ENCODE measurements around the gene NKX3-2. TPM values are rescaled to one million over a fixed set of nuclear protein-coding genes. Genes with fewer than 3 reads are reported as not detected.

The NKX3-2 gene
- total RNA-seq, 2 experiments from 2014 or later = 0.57 to 0.63 TPM

DNA sequence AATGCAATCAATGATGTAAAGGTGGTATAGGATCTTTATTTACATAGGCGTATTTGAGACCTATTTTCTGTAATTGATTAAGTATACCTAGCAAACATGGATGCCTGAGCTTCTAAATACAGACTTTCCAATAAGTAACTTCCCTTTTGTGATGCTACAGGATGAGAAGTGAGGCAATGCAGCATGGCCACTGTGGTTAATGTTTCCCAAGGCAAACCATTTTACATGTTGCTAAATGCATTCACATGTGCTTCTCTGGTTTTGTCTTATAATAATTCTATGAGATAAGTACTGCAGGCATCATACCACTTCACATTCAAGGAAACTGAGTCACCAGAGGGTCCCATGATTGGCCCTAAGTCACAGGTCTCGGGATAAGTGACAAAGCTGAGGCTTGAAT, 35.7 kb upstream of the NKX3-2 start:
- H3K27ac ChIP-seq (ENCODE audit: low read depth, low read length, poor library complexity, severe bottlenecking) = no peak overlapping the region
- no peak for DNase-seq (ENCODE audit: low spot score)
- CTCF ChIA-PET (ENCODE audit: unreplicated experiment) = no interaction called here
- H3K4me2 ChIP-seq (ENCODE audit: low read length) = no peak overlapping the region
- H3K4me3 ChIP-seq (ENCODE audit: low read depth, low read length, poor library complexity, severe bottlenecking) = no peak overlapping the region
- POLR2A ChIA-PET = interaction anchor here (2.1 kb wide), 1 partner anchor 11 kb away, joined by 4 read pairs; no protein-coding TSS in a partner anchor
- H4K20me1 ChIP-seq (ENCODE audit: insufficient read depth, low read length) = no peaks in the 10 kb centered on the region
- no peak overlapping the region for H2AFZ ChIP-seq (ENCODE audit: low read length)
- H3K9me3 ChIP-seq (ENCODE audit: low read length) = no peaks in the 10 kb centered on the region
- H3K4me1 ChIP-seq (ENCODE audit: insufficient read depth, low read length, poor library complexity, severe bottlenecking) = no peaks in the 10 kb centered on the region
- H3K9me2 ChIP-seq (ENCODE audit: insufficient read depth, low read length) = no peaks in the 10 kb centered on the region
- no TSS peak for BruUV-seq (replicated peaks)
- intact Hi-C loops (cut with micrococcal nuclease; ENCODE audit: unreplicated experiment) = no loop called here
- peaks cover 86% of the 10 kb centered on the region for H3K36me3 ChIP-seq (ENCODE audit: insufficient read depth, low read length)
- no peaks in the 10 kb centered on the region for H3K79me2 ChIP-seq (ENCODE audit: insufficient read depth, low read depth, low read length)
- no peak for TF ChIP-seq CTCF (conservative IDR thresholded peaks at IDR 0.05; ENCODE audit: low read length)
- TF ChIP-seq EZH2phosphoT487 (IDR thresholded peaks at IDR 0.05; ENCODE audit: borderline replicate concordance, low read depth, low read length) = no peak

GRCh38 chr4:13577660-13578059, 33.4 kb upstream of the NKX3-2 start:
- CTCF ChIA-PET (ENCODE audit: unreplicated experiment) = no interaction called here
- H3K4me1 ChIP-seq (ENCODE audit: insufficient read depth, low read length, poor library complexity, severe bottlenecking) = no peaks in the 10 kb centered on the region

More at GRCh38 chr4:13577660-13578059, 33.4 kb upstream of the NKX3-2 start:
- Histone ChIP-seq H3K79me2 (ENCODE audit: insufficient read depth, low read depth, low read length) (no peaks in the 10 kb centered on the region), H3K4me3 (ENCODE audit: low read depth, low read length, poor library complexity, severe bottlenecking) (no peak overlapping the region), H3K9me2 (ENCODE audit: insufficient read depth, low read length) (no peaks in the 10 kb centered on the region), H3K9me3 (ENCODE audit: low read length) (no peaks in the 10 kb centered on the region), H2AFZ (ENCODE audit: low read length) (no peak overlapping the region), H4K20me1 (ENCODE audit: insufficient read depth, low read length) (no peaks in the 10 kb centered on the region), H3K36me3 (ENCODE audit: insufficient read depth, low read length) (peaks cover 82% of the 10 kb centered on the region), H3K4me2 (ENCODE audit: low read length) (no peak overlapping the region), H3K27ac (ENCODE audit: low read depth, low read length, poor library complexity, severe bottlenecking) (no peak overlapping the region)
- no peak for DNase-seq (ENCODE audit: low spot score)
- BruUV-seq (replicated peaks) = no TSS peak
- POLR2A ChIA-PET = interaction anchor here (1.4 kb wide), 1 partner anchor 10 kb away, joined by 3 read pairs; no protein-coding TSS in a partner anchor
- TF ChIP-seq CTCF (conservative IDR thresholded peaks at IDR 0.05; ENCODE audit: low read length) (no peak), EZH2phosphoT487 (IDR thresholded peaks at IDR 0.05; ENCODE audit: borderline replicate concordance, low read depth, low read length) (no peak)
- intact Hi-C loops (cut with micrococcal nuclease; ENCODE audit: unreplicated experiment) = no loop called here
